HG03460 (cell line): ENCODE results near the gene SSBP3.
A peak's percentile ranks its signal among the peaks of the same experiment; 100 is the strongest.
"Not testable (repeated sequence)": the region's sequence is repeated elsewhere in the genome, so short reads cannot be mapped to it uniquely, and the experiment has no call there.

Source experiments
- ATAC-seq: cut with Tn5 transposase; IDR thresholded peaks from one replicate; pipeline ENCODE4 v1.9.1; 2021; ENCODE audit not compliant: unreplicated experiment

SSBP3 gene

DNA sequence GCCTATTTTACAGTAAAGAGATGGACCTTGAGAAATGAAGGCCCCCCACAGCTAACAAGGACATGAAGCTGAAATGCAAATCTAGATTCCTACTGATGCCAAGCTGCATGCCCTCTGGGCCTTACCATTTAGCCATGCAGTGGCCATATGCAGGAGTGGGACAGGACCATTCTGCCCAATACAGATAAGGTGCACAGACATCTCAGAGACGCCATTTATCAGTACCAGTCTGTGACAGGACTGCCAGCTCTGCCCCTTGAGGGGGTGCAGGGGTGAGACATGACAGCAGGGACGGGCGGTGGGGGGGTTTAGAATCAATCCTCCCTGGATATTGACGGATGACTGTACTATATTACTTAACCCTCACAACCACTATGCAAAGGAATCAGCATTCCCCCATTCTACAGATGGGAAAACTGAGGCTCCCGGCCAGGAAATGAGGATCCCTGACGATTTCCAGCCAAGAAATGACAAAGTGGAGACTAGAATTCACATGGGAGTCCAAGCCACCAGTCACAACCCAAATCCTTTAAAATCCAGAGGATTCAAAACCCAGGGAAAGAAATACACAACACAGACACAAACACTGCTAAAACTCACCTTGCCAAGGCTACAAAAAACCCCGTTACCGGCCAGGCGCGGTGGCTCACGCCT is 10.8 kb downstream of the SSBP3 start:
- no peak for ATAC-seq

GRCh38 chr1:54394104-54394503 is 12.1 kb downstream of the SSBP3 start:
- no peak for ATAC-seq

- ATAC-seq: no peak
These were observed 13.8 kb downstream of the SSBP3 start for GRCh38 chr1:54392401-54392800.

DNA sequence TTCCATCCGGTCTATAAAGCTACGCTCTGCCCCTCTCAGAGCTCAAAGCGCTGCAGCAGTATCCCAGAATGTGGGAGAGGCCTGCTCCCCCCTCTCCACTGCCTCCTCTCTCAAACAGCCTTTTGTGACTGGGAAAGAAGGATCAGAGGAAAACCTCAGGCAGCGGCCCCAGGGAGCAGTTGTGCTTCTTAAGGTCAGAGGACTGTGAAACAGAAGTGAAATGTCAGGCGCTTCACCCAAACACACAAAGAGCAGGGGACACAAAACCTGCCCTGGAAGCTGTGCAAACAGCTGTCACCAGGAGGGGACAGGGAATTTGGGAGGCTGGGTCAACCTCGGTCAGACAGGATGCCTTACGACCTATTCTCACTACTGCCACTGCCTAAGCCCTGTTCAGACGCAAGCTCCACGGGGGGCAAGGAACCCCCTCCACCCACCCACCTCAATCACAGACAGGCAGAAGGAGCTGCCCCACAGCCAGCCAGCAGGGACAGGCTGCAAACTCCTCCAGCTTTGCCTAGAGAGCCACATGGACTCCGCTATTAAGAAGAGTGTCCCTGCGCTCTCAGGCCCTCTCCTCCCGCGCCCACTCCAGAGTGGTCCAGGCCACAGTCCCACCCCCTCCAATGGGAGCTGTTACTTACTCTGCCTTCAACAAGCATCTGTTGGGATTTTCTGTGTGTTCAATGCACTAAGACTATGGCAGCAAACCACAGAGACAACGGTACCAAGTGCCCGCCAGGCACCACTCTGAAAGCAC is 14.6 kb downstream of the SSBP3 start:
- no peak for ATAC-seq

DNA sequence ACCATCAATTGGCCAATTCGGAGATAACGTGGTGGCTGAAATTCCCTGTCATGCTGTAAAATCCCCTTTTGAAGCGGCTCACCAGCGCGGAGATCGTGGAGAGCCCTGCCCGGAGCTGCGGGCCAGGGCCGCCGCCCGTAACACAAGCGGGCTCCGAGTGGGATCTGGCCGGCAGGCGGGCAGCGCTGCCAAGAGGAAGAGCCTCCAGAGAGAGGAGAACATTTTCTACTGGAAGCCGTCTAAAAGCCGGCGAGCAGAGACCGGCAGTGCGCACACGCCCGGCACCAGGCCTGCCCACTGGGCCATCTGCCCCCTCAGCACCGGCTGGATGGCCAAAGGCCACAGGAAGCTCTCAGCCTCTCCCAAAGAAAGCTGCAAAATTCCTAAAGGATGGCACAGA is 15.5 kb downstream of the SSBP3 start:
- ATAC-seq: no peak

DNA sequence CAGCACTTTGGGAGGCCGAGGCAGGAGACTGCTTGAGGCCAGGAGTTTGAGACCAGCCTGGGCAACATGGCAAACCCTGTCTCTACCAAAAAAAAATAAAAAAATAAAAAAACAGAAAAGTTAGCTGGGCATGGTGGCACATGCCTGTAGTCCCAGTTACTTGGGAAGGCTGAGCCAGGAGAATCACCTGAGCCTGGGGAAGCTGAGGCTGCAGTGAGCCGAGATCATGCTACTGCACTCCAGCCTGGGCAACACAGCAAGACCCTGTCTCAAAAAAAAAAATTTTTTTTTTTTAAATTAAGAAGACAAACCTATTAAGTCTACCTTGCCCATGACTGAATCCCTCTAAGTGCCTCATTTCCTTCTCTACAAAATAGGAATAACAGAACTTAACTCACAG is 16.6 kb downstream of the SSBP3 start:
- ATAC-seq: not testable (repeated sequence)

DNA sequence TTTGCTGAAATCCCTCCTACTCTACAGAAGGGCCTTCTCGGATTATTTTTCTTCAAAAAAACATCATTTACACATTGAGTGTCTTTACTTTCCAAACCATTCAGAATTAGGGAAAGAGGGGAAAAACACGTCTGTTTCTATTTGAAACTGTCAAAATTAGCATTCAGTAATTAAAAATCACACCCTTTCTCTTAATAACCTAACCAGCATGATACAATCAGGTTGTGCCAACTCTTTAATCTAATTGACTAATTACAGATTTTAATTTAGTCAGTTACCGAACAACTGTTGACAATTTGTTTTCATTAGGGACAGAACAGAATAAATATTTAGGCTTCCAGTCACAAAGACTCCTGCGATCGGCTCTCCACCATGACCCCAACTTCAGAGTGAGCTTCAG is 18.8 kb downstream of the SSBP3 start:
- no peak for ATAC-seq

GRCh38 chr1:54385727-54386022 is 20.5 kb downstream of the SSBP3 start:
- ATAC-seq: no peak

- no peak for ATAC-seq
These were observed 21.1 kb downstream of the SSBP3 start for GRCh38 chr1:54384918-54385726.

- ATAC-seq: no peak
These were observed 21.7 kb downstream of the SSBP3 start for GRCh38 chr1:54384471-54384870.

- ATAC-seq: no peak
These were observed 24.7 kb downstream of the SSBP3 start for GRCh38 chr1:54381524-54381923.

DNA sequence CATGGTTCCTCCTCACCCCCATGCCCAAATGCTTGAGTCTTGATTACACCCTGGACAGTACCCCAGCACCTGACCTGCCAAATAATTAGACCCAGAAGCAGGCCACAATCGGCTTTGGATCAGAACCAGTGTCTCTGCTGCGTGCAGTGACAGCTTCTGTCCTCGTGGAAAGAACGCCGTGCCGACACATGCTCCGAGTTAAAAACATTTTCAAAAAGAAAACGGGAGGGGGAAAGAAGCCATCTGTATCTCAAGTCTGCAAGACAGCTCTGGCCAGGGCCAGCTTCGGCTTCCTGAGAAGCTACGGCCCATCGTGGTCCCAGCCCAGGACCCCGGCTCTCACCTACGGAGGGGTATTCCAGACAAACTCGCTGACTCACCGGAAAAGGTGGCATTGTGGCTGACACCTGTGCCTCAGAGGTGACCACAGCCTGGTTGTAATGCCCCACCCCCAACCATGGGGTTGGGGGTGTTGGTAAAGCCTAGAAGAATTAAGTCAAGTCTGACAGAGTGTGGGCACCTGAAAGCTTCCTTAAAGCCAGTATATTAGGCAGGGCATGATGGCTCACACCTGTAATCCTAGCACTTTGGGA is 25.8 kb downstream of the SSBP3 start:
- ATAC-seq: no peak

- no peak for ATAC-seq
These were observed 26.5 kb downstream of the SSBP3 start for GRCh38 chr1:54379555-54380289.

GRCh38 chr1:54378874-54379554 is 27.2 kb downstream of the SSBP3 start:
- ATAC-seq: no peak

- no peak for ATAC-seq
These were observed 27.9 kb downstream of the SSBP3 start for GRCh38 chr1:54378157-54378873.

DNA sequence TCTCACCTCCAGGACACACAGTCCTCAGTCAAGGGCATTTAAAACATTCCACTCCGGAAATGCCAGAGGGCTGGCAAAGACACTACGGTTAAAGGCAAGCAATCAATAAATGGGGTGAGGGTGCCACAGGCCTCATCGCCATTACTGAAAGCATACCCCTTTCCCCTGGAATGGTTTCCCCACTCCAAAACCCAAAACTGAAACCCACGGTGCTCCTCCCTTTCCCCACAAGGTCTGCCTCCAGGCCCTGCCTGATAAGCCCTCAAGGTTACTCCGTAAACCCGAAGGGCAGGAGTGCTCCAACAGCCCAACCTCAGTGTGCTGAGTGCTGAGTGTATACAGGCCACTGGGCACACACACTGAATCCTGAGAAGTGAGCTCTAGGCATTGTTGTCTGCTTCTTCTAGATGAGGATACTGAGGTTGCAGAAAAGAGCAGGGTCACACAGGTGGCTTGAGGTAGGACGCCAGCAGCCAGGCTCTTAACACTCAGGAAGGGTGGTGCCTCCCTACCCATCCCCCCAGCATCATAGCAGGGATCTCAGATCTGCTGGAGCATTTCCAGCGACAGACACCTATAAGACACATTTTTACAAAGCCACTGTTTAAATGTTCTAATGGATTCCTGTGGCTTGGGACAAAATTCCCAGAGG is 29.0 kb downstream of the SSBP3 start:
- no peak for ATAC-seq

DNA sequence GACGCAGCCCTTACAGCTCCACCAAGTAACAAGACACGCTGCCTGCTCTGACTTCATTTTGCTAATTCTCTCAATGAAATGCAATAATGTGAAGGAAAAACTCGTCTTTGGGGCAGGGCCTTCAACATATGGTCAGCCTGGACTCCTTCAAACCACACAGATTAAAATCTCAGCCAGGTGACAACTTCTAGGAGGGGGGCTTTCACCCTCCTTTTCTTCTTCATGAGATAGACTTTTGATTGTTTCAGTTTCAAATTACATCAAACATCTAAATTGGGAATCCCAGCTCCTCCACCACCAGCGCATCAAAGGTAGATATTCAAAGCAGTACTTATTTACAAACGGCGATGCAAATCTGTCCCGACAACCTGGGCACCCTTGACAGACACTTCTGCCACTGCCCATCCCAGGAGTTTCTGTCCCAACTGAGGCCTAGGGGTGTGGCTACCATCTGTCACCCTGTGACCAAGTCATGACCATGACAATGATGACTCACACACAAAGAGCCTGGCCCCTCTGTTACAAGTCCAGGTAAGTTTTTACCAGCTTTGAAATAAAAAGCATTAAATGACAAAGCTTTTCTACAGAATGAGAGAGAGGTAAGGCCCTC is 29.7 kb downstream of the SSBP3 start:
- peak; percentile 45 for ATAC-seq

GRCh38 chr1:54375712-54376429 is 30.3 kb downstream of the SSBP3 start:
- ATAC-seq: no peak
